Adipose tissue (tissue), 3 donors: Measurements from ENCODE around the gene ALOX12B. TPM values are rescaled to one million over a fixed set of nuclear protein-coding genes. Genes with fewer than 3 reads are reported as not detected.

Experiments used
- H3K27ac ChIP-seq: one replicate; pipeline ENCODE4 v1.5.1; 2013; ENCODE audit warnings: low read depth, low read length
- WGBS, 3 donors: extraction: QIAGEN DNeasy Blood & Tissue Kit; methylation state at CpG; one replicate each; pipeline ENCODE4 v1.1.7; 2013; 5-methylcytosine and 5-hydroxymethylcytosine counted together
- polyA plus RNA-seq, 3 donors: library from polyadenylated mRNA; stranded (reverse); fragments of 200-250 nt; gene quantifications; one replicate each; pipeline ENCODE4 v1.2.3, GENCODE V29; 2013
- donor health status: healthy with polysubstance abuse.
- donor health status: Bipolar disorder and iron deficiency.
- donor health status: healthy.

The ALOX12B gene
- polyA plus RNA-seq, 3 donors, result 0.79 TPM; not detected in 2

GRCh38 chr17:8056976-8057625 is 30.4 kb downstream of the ALOX12B start:
- WGBS, 3 donors, result 37 to 77% (median 70%) methylated on average over 17 of the region's 17 CpGs
- no peak overlapping the region for H3K27ac ChIP-seq

GRCh38 chr17:8056232-8056975 is 31.1 kb downstream of the ALOX12B start:
- 18 to 34% (median 33%) methylated on average over 14 of the region's 14 CpGs for WGBS, 3 donors
- H3K27ac ChIP-seq, result no peak overlapping the region

GRCh38 chr17:8055851-8056231 is 31.7 kb downstream of the ALOX12B start:
- H3K27ac ChIP-seq, result no peak overlapping the region
- WGBS, 3 donors, result 60 to 94% (median 68%) methylated on average over 3 of the region's 3 CpGs

GRCh38 chr17:8053600-8053999 is 33.9 kb downstream of the ALOX12B start:
- 93 to 94% (median 93%) methylated on average over 7 of the region's 7 CpGs for WGBS, 3 donors
- no peak overlapping the region for H3K27ac ChIP-seq

- no peak overlapping the region for H3K27ac ChIP-seq
- 84 to 95% (median 94%) methylated on average over 6 of the region's 6 CpGs for WGBS, 3 donors
These were observed 35.0 kb downstream of the ALOX12B start for GRCh38 chr17:8052256-8053252.

GRCh38 chr17:8051831-8052230 is 35.7 kb downstream of the ALOX12B start:
- H3K27ac ChIP-seq, result no peak overlapping the region
- 81 to 89% (median 86%) methylated on average over 7 of the region's 7 CpGs for WGBS, 3 donors

GRCh38 chr17:8048736-8049135 is 38.8 kb downstream of the ALOX12B start:
- H3K27ac ChIP-seq, result no peak overlapping the region
- 80 to 91% (median 87%) methylated on average over 8 of the region's 8 CpGs for WGBS, 3 donors

GRCh38 chr17:8048236-8048635 is 39.3 kb downstream of the ALOX12B start:
- no peak overlapping the region for H3K27ac ChIP-seq
- WGBS, 3 donors, result 91 to 94% (median 92%) methylated on average over 12 of the region's 12 CpGs

- H3K27ac ChIP-seq, result no peak overlapping the region
- 93 to 98% (median 95%) methylated on average over 4 of the region's 4 CpGs for WGBS, 3 donors
These were observed 39.8 kb downstream of the ALOX12B start for GRCh38 chr17:8047769-8048110.

GRCh38 chr17:8046929-8047768 is 40.4 kb downstream of the ALOX12B start:
- no peak overlapping the region for H3K27ac ChIP-seq
- 79 to 82% (median 81%) methylated on average over 24 of the region's 24 CpGs for WGBS, 3 donors

GRCh38 chr17:8046306-8046928 is 41.1 kb downstream of the ALOX12B start:
- no peak overlapping the region for H3K27ac ChIP-seq
- 84 to 89% (median 85%) methylated on average over 11 of the region's 11 CpGs for WGBS, 3 donors

- H3K27ac ChIP-seq, result no peak overlapping the region
- 74 to 88% (median 84%) methylated on average over 24 of the region's 24 CpGs for WGBS, 3 donors
These were observed 42.4 kb downstream of the ALOX12B start for GRCh38 chr17:8044819-8045810.

- H3K27ac ChIP-seq, result no peak overlapping the region
These were observed 45.5 kb downstream of the ALOX12B start for GRCh38 chr17:8041979-8042378.

- WGBS, 3 donors, result 63 to 67% (median 65%) methylated on average over 8 of the region's 8 CpGs
- no peak overlapping the region for H3K27ac ChIP-seq
These were observed 46.1 kb downstream of the ALOX12B start for GRCh38 chr17:8041249-8041928.

GRCh38 chr17:8039611-8040168 is 47.8 kb downstream of the ALOX12B start:
- no peak overlapping the region for H3K27ac ChIP-seq
- WGBS, 3 donors, result 54 to 63% (median 58%) methylated on average over 10 to 11 of the region's 11 CpGs
